MCF 10A (cell line): ENCODE measurements around the gene CACUL1. TPM values are rescaled to one million over a fixed set of nuclear protein-coding genes. Genes with fewer than 3 reads are reported as not detected.

Source experiments
- BruUV-seq: library from RNA; stranded (reverse); fragments of 400-500 nt; replicated peaks from 2 replicates; lab custom pipeline; 2021; lab: Mats Ljungman, UMichigan
- CTCF ChIA-PET: fragments of 300-600 bp; sonication (Branson Sonifier 250); formaldehyde crosslinking; extraction: SDS; loops from one replicate; lab custom pipeline; 2021; ENCODE audit warnings: antibody characterized with exemption, inconsistent platforms; lab: Yijun Ruan, JAX
- POLR2A ChIA-PET: fragments of 300-600, 350-650 bp; sonication (Branson Sonifier 250); formaldehyde crosslinking; extraction: SDS; loops from one replicate; lab custom pipeline; 2020; ENCODE audit warnings: antibody characterized with exemption, inconsistent platforms; lab: Yijun Ruan, JAX
- DNase-seq: peaks from one replicate; pipeline ENCODE4 v3.0.0-alpha.2; 2018; ENCODE audit not compliant: unreplicated experiment
- H3K27ac Mint-ChIP-seq: one replicate; pipeline ENCODE4 v1.8.0; 2022; ENCODE audit warnings: mild to moderate bottlenecking, low read depth, mixed read lengths; ENCODE audit not compliant: unreplicated experiment
- H3K27me3 Mint-ChIP-seq: one replicate; pipeline ENCODE4 v1.8.0; 2022; ENCODE audit warnings: mixed read lengths; ENCODE audit not compliant: insufficient read depth, unreplicated experiment
- H3K36me3 Mint-ChIP-seq: one replicate; pipeline ENCODE4 v1.8.0; 2022; ENCODE audit warnings: mild to moderate bottlenecking, moderate library complexity, mixed read lengths; ENCODE audit not compliant: insufficient read depth, unreplicated experiment
- H3K4me1 Mint-ChIP-seq: one replicate; pipeline ENCODE4 v1.8.0; 2022; ENCODE audit warnings: mixed read lengths; ENCODE audit not compliant: insufficient read depth, unreplicated experiment
- H3K4me3 Mint-ChIP-seq: one replicate; pipeline ENCODE4 v1.8.0; 2022; ENCODE audit warnings: mild to moderate bottlenecking, moderate library complexity, mixed read lengths; ENCODE audit not compliant: unreplicated experiment
- H3K9me3 Mint-ChIP-seq: one replicate; pipeline ENCODE4 v1.8.0; 2022; ENCODE audit warnings: mixed read lengths; ENCODE audit not compliant: unreplicated experiment
- intact Hi-C: fragments of 100-400 bp; cut with micrococcal nuclease; formaldehyde crosslinking; loops from 2 replicates; pipeline ENCODE4 v1.14.1; 2022
- total RNA-seq: library from RNA; stranded (reverse); gene quantifications from 2 replicates; pipeline ENCODE4 v1.2.3, GENCODE V29; 2022
- TF ChIP-seq, protein P1 (sequence below): fragments of 200-600 bp; IDR thresholded peaks from one replicate; pipeline ENCODE4 v1.8.0; 2022; ENCODE audit warnings: antibody characterized with exemption, mild to moderate bottlenecking; ENCODE audit not compliant: unreplicated experiment

CACUL1 gene
- total RNA-seq, 1 experiment from 2014 or later = 45.9 TPM

DNA sequence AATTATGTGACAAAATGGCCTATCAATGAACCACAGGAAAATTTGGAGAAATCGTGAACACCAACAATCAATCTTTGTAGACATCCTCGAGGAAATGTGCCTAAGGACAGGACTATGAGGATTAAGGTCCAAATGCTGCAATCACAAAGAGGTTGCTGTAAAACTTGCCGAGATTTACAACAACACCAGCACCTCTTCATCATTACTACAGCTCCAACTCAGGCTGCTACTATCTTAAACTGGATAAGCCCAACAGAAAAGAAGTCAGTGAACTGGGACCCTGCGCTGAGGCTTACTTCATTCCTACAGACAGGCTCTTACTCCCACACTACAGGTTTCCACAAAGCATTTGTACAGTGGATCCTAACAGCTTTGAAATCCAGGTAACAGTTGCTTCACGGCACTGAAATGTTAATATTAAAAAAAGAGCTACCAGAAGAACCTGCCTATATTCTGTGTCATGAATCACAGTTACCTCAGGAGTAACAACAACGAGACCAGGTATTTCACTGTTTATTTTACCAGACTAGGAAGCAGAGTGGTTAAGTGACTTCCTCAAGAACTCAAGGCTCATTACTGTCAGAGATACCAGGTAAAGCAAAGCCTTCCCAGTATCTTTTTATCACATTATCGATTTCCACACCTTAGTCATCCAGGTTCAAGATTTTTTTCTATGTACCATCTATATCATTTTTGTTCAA, 23.9 kb downstream of the CACUL1 start:
- ChIA-PET CTCF (interaction anchor here (0.6 to 1.1 kb wide), 5 partner anchors 10 to 163 kb away, joined by 3 to 4 read pairs (median 3); no protein-coding TSS in a partner anchor), POLR2A (interaction anchor here (1.0 to 6.9 kb wide), 3 partner anchors 10 to 68 kb away, joined by 3 to 62 read pairs (median 17); partner anchors contain the start of gene CACUL1)
- Mint-ChIP-seq H3K4me1 (peaks cover 45% of the 10 kb centered on the region), H3K9me3 (no peaks in the 10 kb centered on the region), H3K27ac (peak overlapping the region; percentile 5), H3K27me3 (no peaks in the 10 kb centered on the region), H3K36me3 (no peaks in the 10 kb centered on the region), H3K4me3 (no peak overlapping the region)
- intact Hi-C loops = no loop called here
- no TSS peak for BruUV-seq
- TF ChIP-seq, protein P1, sequence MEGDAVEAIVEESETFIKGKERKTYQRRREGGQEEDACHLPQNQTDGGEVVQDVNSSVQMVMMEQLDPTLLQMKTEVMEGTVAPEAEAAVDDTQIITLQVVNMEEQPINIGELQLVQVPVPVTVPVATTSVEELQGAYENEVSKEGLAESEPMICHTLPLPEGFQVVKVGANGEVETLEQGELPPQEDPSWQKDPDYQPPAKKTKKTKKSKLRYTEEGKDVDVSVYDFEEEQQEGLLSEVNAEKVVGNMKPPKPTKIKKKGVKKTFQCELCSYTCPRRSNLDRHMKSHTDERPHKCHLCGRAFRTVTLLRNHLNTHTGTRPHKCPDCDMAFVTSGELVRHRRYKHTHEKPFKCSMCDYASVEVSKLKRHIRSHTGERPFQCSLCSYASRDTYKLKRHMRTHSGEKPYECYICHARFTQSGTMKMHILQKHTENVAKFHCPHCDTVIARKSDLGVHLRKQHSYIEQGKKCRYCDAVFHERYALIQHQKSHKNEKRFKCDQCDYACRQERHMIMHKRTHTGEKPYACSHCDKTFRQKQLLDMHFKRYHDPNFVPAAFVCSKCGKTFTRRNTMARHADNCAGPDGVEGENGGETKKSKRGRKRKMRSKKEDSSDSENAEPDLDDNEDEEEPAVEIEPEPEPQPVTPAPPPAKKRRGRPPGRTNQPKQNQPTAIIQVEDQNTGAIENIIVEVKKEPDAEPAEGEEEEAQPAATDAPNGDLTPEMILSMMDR = no peak
- peak; percentile 5 for DNase-seq

GRCh38 chr10:118729641-118730258, 25.0 kb downstream of the CACUL1 start:
- H3K36me3 Mint-ChIP-seq = no peaks in the 10 kb centered on the region
- no peaks in the 10 kb centered on the region for H3K9me3 Mint-ChIP-seq
- DNase-seq = no peak
- ChIA-PET POLR2A (interaction anchor here (6.9 kb wide), 1 partner anchor 25 kb away, joined by 62 read pairs; the partner anchor contains the start of gene CACUL1), CTCF (interaction anchor here (0.7 kb wide), 1 partner anchor 123 kb away, joined by 3 read pairs; no protein-coding TSS in a partner anchor)
- H3K4me3 Mint-ChIP-seq = no peak overlapping the region
- intact Hi-C loops = no loop called here
- TF ChIP-seq, protein P1 = no peak
- H3K27ac Mint-ChIP-seq = no peak overlapping the region
- BruUV-seq = no TSS peak
- peaks cover 48% of the 10 kb centered on the region for H3K4me1 Mint-ChIP-seq
- no peaks in the 10 kb centered on the region for H3K27me3 Mint-ChIP-seq

DNA sequence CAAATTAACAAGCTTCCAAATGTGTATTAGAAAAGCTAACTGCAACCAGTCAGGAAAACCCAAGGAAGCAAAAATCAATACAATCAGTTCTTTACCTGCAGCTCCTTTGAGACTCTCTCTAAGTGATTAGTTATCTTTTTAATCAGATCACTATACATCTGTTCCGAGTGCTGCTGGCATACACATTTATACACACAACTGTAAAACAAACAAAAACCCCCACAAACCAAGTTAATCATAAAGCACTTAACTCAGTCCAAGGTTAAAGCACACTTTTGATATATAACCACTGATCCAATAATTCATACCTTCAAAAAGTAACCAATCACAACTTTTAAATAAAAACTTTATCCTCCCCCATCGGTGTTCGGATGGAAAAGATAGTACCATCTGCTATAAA, 25.6 kb downstream of the CACUL1 start:
- TF ChIP-seq, protein P1 = no peak
- H3K36me3 Mint-ChIP-seq = no peaks in the 10 kb centered on the region
- ChIA-PET POLR2A (interaction anchor here (0.6 to 1.5 kb wide), 3 partner anchors 36 to 311 kb away, joined by 3 to 4 read pairs (median 3); no protein-coding TSS in a partner anchor), CTCF (interaction anchor here (0.7 to 1.2 kb wide), 3 partner anchors 9 to 160 kb away, joined by 3 to 5 read pairs (median 4); no protein-coding TSS in a partner anchor)
- H3K27me3 Mint-ChIP-seq = no peaks in the 10 kb centered on the region
- no TSS peak for BruUV-seq
- no peak overlapping the region for H3K4me3 Mint-ChIP-seq
- no peaks in the 10 kb centered on the region for H3K9me3 Mint-ChIP-seq
- DNase-seq = no peak
- no peak overlapping the region for H3K27ac Mint-ChIP-seq
- peaks cover 53% of the 10 kb centered on the region for H3K4me1 Mint-ChIP-seq
- intact Hi-C loops = no loop called here
